A549 (cell line): ENCODE results near the gene LGMN. TPM values are rescaled to one million over a fixed set of nuclear protein-coding genes. Genes with fewer than 3 reads are reported as not detected.

Source experiments
- ATAC-seq, 2 experiments: fragments of 200-7000 bp in 1 of 2; fragments of >200 bp in 1 of 2; cut with Nextera tagmentation in 1 of 2; cut with Tn5 transposase in 1 of 2; 3 replicates each; pipeline versions ENCODE4 v1.8.0 to v1.9.1; 2018 to 2020; ENCODE audit warnings: mild to moderate bottlenecking in 1 of 2, moderate library complexity in 1 of 2
- CTCF ChIA-PET: fragments of 300-600 bp; sonication (Branson Sonifier 250); formaldehyde crosslinking; extraction: SDS; loops from one replicate; lab custom pipeline; 2021; ENCODE audit warnings: antibody characterized with exemption, inconsistent platforms; lab: Yijun Ruan, JAX
- POLR2A ChIA-PET: fragments of 350-600 bp; formaldehyde crosslinking; extraction: SDS; loops from one replicate; lab custom pipeline; 2021; ENCODE audit warnings: antibody characterized with exemption, inconsistent platforms; lab: Yijun Ruan, JAX
- DNase-seq, 2 experiments: peaks; one replicate each; pipeline versions ENCODE4 v3.0.0 to v3.0.0-alpha.2; 2011 to 2016; ENCODE audit warnings: low read depth in 1 of 2, low spot score in 1 of 2
- FAIRE-seq: peaks from 2 replicates; lab custom pipeline; 2011; peaks lifted over from hg19 to GRCh38; lab: Jason Lieb, UNC
- H3K27ac ChIP-seq, 2 experiments: fragments of >200 bp; sonication (Bioruptor Twin); formaldehyde crosslinking; 3 replicates each; pipeline ENCODE4 v1.5.1; 2016 to 2017
- H3K4me1 ChIP-seq: fragments of >200 bp; sonication (Bioruptor Twin); formaldehyde crosslinking; 3 replicates; pipeline ENCODE4 v1.6.1; 2016
- H3K4me2 ChIP-seq: fragments of >200 bp; sonication (Bioruptor Twin); formaldehyde crosslinking; 3 replicates; pipeline ENCODE4 v1.6.1; 2016
- H3K4me3 ChIP-seq: fragments of >200 bp; sonication (Bioruptor Twin); formaldehyde crosslinking; 3 replicates; pipeline ENCODE4 v1.5.1; 2016
- H3K9me3 ChIP-seq: fragments of >200 bp; sonication (Bioruptor Twin); formaldehyde crosslinking; 3 replicates; pipeline ENCODE4 v1.6.1; 2016
- BCL3 ChIP-seq: fragments of >200 bp; sonication (Bioruptor Twin); formaldehyde crosslinking; IDR thresholded peaks from 3 replicates; pipeline ENCODE4 v1.6.1; 2016
- CBX2 ChIP-seq: fragments of 200-600 bp; sonication (generic); IDR thresholded peaks from 2 replicates; pipeline ENCODE4 v1.6.1; 2016; ENCODE audit warnings: low read depth, mild to moderate bottlenecking, borderline replicate concordance
- CHD4 ChIP-seq: fragments of 200-600 bp; sonication (generic); IDR thresholded peaks from 2 replicates; pipeline ENCODE4 v1.6.1; 2016; ENCODE audit warnings: antibody characterized with exemption, mild to moderate bottlenecking, borderline replicate concordance
- EP300 ChIP-seq, 2 experiments: fragments of >200 bp; sonication (Bioruptor Twin); formaldehyde crosslinking; IDR thresholded peaks; 2 replicates in 1 of 2; 3 replicates in 1 of 2; pipeline ENCODE4 v1.6.1; 2016 to 2017
- FOXS1 ChIP-seq: fragments of 250-450 bp; sonication (Bioruptor Pico); IDR thresholded peaks from 2 replicates; pipeline ENCODE4 v1.5.0; 2020; ENCODE audit warnings: mild to moderate bottlenecking, moderate library complexity
- HDAC2 ChIP-seq: fragments of 200-600 bp; sonication (generic); IDR thresholded peaks from 2 replicates; pipeline ENCODE4 v1.6.1; 2016
- HOXB13 ChIP-seq: fragments of 250-450 bp; sonication (Bioruptor Pico); IDR thresholded peaks from 2 replicates; pipeline ENCODE4 v1.5.0; 2020; ENCODE audit warnings: low read depth, mild to moderate bottlenecking, moderate library complexity
- JUN ChIP-seq, 2 experiments: fragments of >200 bp; sonication (Bioruptor Twin); formaldehyde crosslinking; IDR thresholded peaks; 2 replicates in 1 of 2; 3 replicates in 1 of 2; pipeline ENCODE4 v1.6.1; 2016 to 2017
- PHF8 ChIP-seq: fragments of 200-600 bp; sonication (generic); IDR thresholded peaks from 2 replicates; pipeline ENCODE4 v1.6.1; 2016; ENCODE audit warnings: low read depth, mild to moderate bottlenecking, antibody characterized with exemption, moderate library complexity, borderline replicate concordance
- POLR2A ChIP-seq: IDR thresholded peaks from 2 replicates; pipeline ENCODE4 v1.6.1; 2012; ENCODE audit warnings: mild to moderate bottlenecking, low read length
- POLR2AphosphoS2 ChIP-seq: conservative IDR thresholded peaks from 2 replicates; pipeline ENCODE4 v1.6.1; 2012; ENCODE audit warnings: low read length, improper control_type of control experiment, inconsistent platforms
- RARB ChIP-seq: fragments of 250-450 bp; sonication (Bioruptor Pico); IDR thresholded peaks from 2 replicates; pipeline ENCODE4 v1.8.0; 2021; ENCODE audit warnings: mild to moderate bottlenecking, moderate library complexity
- RCOR1 ChIP-seq: fragments of 150-350 bp; IDR thresholded peaks from 2 replicates; pipeline ENCODE4 v1.6.1; 2014; ENCODE audit warnings: antibody characterized with exemption, low read length, low read depth
- SMC3 ChIP-seq: fragments of >200 bp; sonication (Bioruptor Twin); formaldehyde crosslinking; IDR thresholded peaks from 3 replicates; pipeline ENCODE4 v1.6.1; 2018; ENCODE audit warnings: inconsistent platforms
- SREBF2 ChIP-seq: fragments of 450-650 bp; IDR thresholded peaks from 2 replicates; pipeline ENCODE4 v1.6.1; 2014; ENCODE audit warnings: mild to moderate bottlenecking, moderate library complexity
- TFCP2L1 ChIP-seq: fragments of 250-450 bp; sonication (Bioruptor Pico); IDR thresholded peaks from 2 replicates; pipeline ENCODE4 v1.5.0; 2021; ENCODE audit warnings: mild to moderate bottlenecking
- TP53 ChIP-seq: fragments of 250-450 bp; sonication (Bioruptor Pico); IDR thresholded peaks from 2 replicates; pipeline ENCODE4 v1.5.0; 2021; ENCODE audit warnings: mild to moderate bottlenecking, moderate library complexity
- ZSCAN20 ChIP-seq: fragments of 250-450 bp; sonication (Bioruptor Pico); IDR thresholded peaks from 2 replicates; pipeline ENCODE4 v1.8.0; 2022; ENCODE audit warnings: mild to moderate bottlenecking, moderate library complexity
- WGBS: methylation state at CpG from one replicate; pipeline ENCODE4 v1.1.6; 2017; ENCODE audit errors: missing lambda C conversion rate; 5-methylcytosine and 5-hydroxymethylcytosine counted together
- polyA minus RNA-seq: library from RNA; depleted of rRNA, polyadenylated mRNA; stranded (reverse); fragments of >200 nt; gene quantifications from 2 replicates; pipeline ENCODE4 v1.2.3, GENCODE V29; 2011; rRNA and poly(A)+ RNA removed
- polyA plus RNA-seq, 4 experiments: library from polyadenylated mRNA; depleted of rRNA in 3 of 4; stranded (reverse); fragments of >200 nt; fragmentation: RNase III in 1 of 4; extraction: RNeasy Plus Mini Kit Qiagen cat#74134 plus additional on column Dnase treatment in 1 of 4; gene quantifications; 2 replicates in 3 of 4; 3 replicates in 1 of 4; pipeline ENCODE4 v1.2.3, GENCODE V29; 2011 to 2017
- TF ChIP-seq, protein P1 (sequence below): IDR thresholded peaks from 2 replicates; pipeline ENCODE4 v1.6.1; 2012
- TF ChIP-seq, protein P2 (sequence below): fragments of >200 bp; sonication (Bioruptor Twin); formaldehyde crosslinking; IDR thresholded peaks from 3 replicates; pipeline ENCODE4 v1.5.1; 2016
- TF ChIP-seq, protein P3 (sequence below): IDR thresholded peaks from 2 replicates; pipeline ENCODE4 v1.6.1; 2012
- TF ChIP-seq, protein P4 (sequence below): IDR thresholded peaks from 2 replicates; pipeline ENCODE4 v1.6.1; 2012; ENCODE audit warnings: low read depth, borderline replicate concordance

Gene LGMN
- polyA plus RNA-seq (2011; rRNA removed) (106 and 136 TPM in 2 replicates), polyA plus RNA-seq (2017; fragmentation: RNase III; extraction: RNeasy Plus Mini Kit Qiagen cat#74134 plus additional on column Dnase treatment) (59.6 to 70.4 TPM (median 66.2 TPM) in 3 replicates), polyA minus RNA-seq (65.5 and 79.0 TPM in 2 replicates)
- polyA plus RNA-seq (2012; cell fraction: cytosol; rRNA removed) = 65.2 and 65.4 TPM in 2 replicates
- polyA plus RNA-seq (2012; cell fraction: nucleus; rRNA removed) = 140 TPM in 2 replicates

DNA sequence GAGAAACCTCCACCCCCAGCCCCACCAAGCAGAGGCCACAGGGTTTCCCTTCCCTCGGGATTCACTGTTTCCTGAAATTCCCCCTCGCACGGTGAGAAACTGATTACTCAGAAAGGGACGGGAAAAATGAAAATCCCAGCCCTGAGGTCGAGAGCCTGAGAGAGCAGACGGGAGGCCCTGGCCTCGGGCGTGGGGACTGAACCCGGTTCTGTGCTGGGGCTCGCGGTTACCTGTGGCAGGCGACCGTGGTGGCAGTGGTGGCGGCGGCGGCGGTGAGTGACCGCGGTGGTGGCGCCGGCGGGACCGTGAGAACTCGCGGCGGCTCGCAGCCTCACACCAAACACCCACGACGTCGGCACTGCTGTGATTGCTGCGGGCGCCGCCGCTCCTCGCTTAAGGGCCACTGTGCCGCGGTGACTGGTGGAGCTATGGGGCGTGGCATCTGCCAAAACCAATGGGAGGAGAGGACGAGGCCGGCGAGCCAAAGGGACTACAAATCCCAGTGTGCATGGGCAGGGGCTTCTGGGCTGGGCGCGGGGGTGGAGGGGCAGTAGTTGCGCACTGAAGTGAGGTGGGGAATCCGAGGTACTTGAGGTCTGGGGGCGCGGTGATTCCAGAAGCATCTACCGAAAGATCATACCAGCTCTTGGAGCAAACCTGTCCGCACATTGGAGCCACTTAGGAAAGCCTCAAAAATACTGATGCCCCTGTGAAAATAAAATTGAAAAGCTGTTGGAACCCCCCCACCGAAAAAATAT lies at the start of gene LGMN:
Gene LGMN (minus strand): TSS at position 369 of the 758 bp plus-strand sequence. CDS start 15,841 bp downstream, outside the sequence.
- Histone ChIP-seq H3K4me1 (peaks cover 4% of the 10 kb centered on the region; the same call in 1 of the 3 replicates), H3K4me3 (peak within 1 kb of the TSS; percentile 73), H3K4me2 (peak within 1 kb of the TSS; percentile 96), H3K27ac (peak within 1 kb of the TSS; percentile 75 to 91), H3K9me3 (no peaks in the 10 kb centered on the region)
- POLR2A ChIA-PET = interaction anchor here (0.6 to 1.0 kb wide), 20 partner anchors 9 to 708 kb away, joined by 3 to 30 read pairs (median 5); partner anchors contain the start of genes CPSF2, GOLGA5, NDUFB1 and TRIP11
- ATAC-seq (peak; percentile 100), FAIRE-seq (no peak), DNase-seq (peak; percentile 94 to 97)
- peak; percentile 97 for TF ChIP-seq POLR2A
- TF ChIP-seq, protein P1, sequence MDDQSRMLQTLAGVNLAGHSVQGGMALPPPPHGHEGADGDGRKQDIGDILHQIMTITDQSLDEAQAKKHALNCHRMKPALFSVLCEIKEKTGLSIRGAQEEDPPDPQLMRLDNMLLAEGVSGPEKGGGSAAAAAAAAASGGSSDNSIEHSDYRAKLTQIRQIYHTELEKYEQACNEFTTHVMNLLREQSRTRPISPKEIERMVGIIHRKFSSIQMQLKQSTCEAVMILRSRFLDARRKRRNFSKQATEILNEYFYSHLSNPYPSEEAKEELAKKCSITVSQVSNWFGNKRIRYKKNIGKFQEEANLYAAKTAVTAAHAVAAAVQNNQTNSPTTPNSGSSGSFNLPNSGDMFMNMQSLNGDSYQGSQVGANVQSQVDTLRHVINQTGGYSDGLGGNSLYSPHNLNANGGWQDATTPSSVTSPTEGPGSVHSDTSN = peak; percentile 43; the same call in 1 of the 2 replicates
- 0 out of 2 replicates have a peak, but pooled peaks have one; percentile 62 for TF ChIP-seq TFCP2L1 (CRISPR knock-in tag)
- peak in 1 of 2 experiments; percentile 80; a peak in 4 of 5 replicates for TF ChIP-seq JUN (IDR thresholded peaks at IDR 0.05)
- TF ChIP-seq CHD4 = no peak
- no peak for TF ChIP-seq POLR2AphosphoS2
- TF ChIP-seq, protein P2, sequence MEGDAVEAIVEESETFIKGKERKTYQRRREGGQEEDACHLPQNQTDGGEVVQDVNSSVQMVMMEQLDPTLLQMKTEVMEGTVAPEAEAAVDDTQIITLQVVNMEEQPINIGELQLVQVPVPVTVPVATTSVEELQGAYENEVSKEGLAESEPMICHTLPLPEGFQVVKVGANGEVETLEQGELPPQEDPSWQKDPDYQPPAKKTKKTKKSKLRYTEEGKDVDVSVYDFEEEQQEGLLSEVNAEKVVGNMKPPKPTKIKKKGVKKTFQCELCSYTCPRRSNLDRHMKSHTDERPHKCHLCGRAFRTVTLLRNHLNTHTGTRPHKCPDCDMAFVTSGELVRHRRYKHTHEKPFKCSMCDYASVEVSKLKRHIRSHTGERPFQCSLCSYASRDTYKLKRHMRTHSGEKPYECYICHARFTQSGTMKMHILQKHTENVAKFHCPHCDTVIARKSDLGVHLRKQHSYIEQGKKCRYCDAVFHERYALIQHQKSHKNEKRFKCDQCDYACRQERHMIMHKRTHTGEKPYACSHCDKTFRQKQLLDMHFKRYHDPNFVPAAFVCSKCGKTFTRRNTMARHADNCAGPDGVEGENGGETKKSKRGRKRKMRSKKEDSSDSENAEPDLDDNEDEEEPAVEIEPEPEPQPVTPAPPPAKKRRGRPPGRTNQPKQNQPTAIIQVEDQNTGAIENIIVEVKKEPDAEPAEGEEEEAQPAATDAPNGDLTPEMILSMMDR = no peak
- TF ChIP-seq CBX2 = no peak
- no peak for TF ChIP-seq RARB (CRISPR knock-in tag)
- peak; percentile 76; the same call in 2 of the 3 replicates for TF ChIP-seq BCL3
- TF ChIP-seq, protein P3, sequence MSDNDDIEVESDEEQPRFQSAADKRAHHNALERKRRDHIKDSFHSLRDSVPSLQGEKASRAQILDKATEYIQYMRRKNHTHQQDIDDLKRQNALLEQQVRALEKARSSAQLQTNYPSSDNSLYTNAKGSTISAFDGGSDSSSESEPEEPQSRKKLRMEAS = peak; percentile 86
- TF ChIP-seq PHF8 = peak; percentile 90
- TF ChIP-seq RCOR1 = no peak
- no peak for TF ChIP-seq HOXB13 (CRISPR knock-in tag)
- no peak for TF ChIP-seq HDAC2
- TF ChIP-seq EP300 (IDR thresholded peaks at IDR 0.05) = no peak
- no peak for TF ChIP-seq ZSCAN20 (CRISPR knock-in tag)
- TF ChIP-seq FOXS1 (CRISPR knock-in tag) = no peak
- TF ChIP-seq, protein P4, sequence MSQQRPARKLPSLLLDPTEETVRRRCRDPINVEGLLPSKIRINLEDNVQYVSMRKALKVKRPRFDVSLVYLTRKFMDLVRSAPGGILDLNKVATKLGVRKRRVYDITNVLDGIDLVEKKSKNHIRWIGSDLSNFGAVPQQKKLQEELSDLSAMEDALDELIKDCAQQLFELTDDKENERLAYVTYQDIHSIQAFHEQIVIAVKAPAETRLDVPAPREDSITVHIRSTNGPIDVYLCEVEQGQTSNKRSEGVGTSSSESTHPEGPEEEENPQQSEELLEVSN = peak; percentile 87
- 3% methylated on average over 17 of the region's 50 CpGs for WGBS
- CTCF ChIA-PET = interaction anchor here (0.7 to 1.6 kb wide), 6 partner anchors 15 to 58 kb away, joined by 3 to 5 read pairs (median 4); no protein-coding TSS in a partner anchor

DNA sequence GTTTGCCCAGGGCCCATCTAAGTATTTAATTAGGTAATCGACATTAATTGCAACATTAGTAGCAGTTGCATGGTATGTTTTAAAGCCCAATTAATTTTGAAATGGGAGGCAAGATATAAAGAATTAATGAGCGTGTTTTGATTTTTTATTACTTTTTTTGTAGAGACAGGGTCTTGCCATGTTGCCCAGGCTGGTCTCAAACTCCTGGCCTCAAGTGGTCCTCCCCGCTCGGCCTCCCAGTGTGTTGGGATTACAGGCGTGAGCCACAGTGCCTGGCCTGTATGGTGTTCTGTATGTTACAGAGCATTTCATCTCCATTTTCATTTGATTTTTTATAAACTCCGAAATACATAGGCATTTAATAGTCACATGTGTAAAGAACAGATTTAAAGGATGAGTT lies 46.5 kb upstream of the LGMN start:
- FAIRE-seq (no peak), DNase-seq (no peak), ATAC-seq (no peak)
- Histone ChIP-seq H3K27ac (peak overlapping the region; percentile 94 to 98), H3K9me3 (no peaks in the 10 kb centered on the region), H3K4me1 (peaks cover 20% of the 10 kb centered on the region), H3K4me2 (peak overlapping the region; percentile 88), H3K4me3 (peak overlapping the region; percentile 84)
- ChIA-PET POLR2A (no interaction called here), CTCF (no interaction called here)
- 37% methylated on average over 6 of the region's 6 CpGs for WGBS
- TF ChIP-seq SMC3 (no peak), SREBF2 (no peak), BCL3 (0 out of 3 replicates have a peak, but pooled peaks have one; percentile 10), TP53 (CRISPR knock-in tag) (no peak)
